Testis (tissue), 3 donors: ENCODE data around the gene CHEK2. TPM values are rescaled to one million over a fixed set of nuclear protein-coding genes. Genes with fewer than 3 reads are reported as not detected.

Source experiments
- DNase-seq: peaks from one replicate; pipeline ENCODE4 v3.0.0-alpha.2; 2019
- H3K27ac ChIP-seq, 2 donors: fragments of 200-600 bp; sonication (generic); one replicate each; pipeline ENCODE4 v1.5.1; 2019
- H3K27me3 ChIP-seq: fragments of 200-600 bp; sonication (generic); one replicate; pipeline ENCODE4 v1.5.1; 2019
- H3K36me3 ChIP-seq: fragments of 200-600 bp; sonication (generic); one replicate; pipeline ENCODE4 v1.5.1; 2017; ENCODE audit warnings: low read depth; ENCODE audit errors: missing control alignments
- H3K4me1 ChIP-seq: fragments of 200-600 bp; sonication (generic); one replicate; pipeline ENCODE4 v1.5.1; 2019
- H3K4me3 ChIP-seq, 2 donors: fragments of 200-600 bp; sonication (generic); one replicate each; pipeline ENCODE4 v1.5.1; 2017 to 2019
- H3K9me3 ChIP-seq: fragments of 200-600 bp; sonication (generic); one replicate; pipeline ENCODE4 v1.5.1; 2017
- POLR2A ChIP-seq: fragments of 450-650 bp; IDR thresholded peaks from one replicate; pipeline ENCODE4 v1.6.1; 2017; ENCODE audit warnings: antibody characterized with exemption, mild to moderate bottlenecking, moderate library complexity
- WGBS, 2 donors: methylation state at CpG; one replicate each; pipeline ENCODE4 v1.1.5; 2018; 5-methylcytosine and 5-hydroxymethylcytosine counted together
- intact Hi-C: fragments of 100-400 bp; cut with DNase I; formaldehyde crosslinking; loops from one replicate; pipeline ENCODE4 v1.15.1; 2023; ENCODE audit warnings: low total_unique reads
- polyA plus RNA-seq: library from polyadenylated mRNA; stranded (reverse); fragments of 350-450 nt; fragmentation: Illumina TruSeq; extraction: RNeasy Lipid Tissue Mini Kit (QIAGEN cat#74804); gene quantifications from one replicate; pipeline ENCODE4 v1.2.3, GENCODE V29; 2014; ENCODE audit warnings: low read depth, low replicate concordance; ENCODE audit not compliant: insufficient read depth
- total RNA-seq, 2 donors: library from RNA; depleted of rRNA; stranded (reverse); fragments of >200 nt; gene quantifications; one replicate each; pipeline ENCODE4 v1.2.3, GENCODE V29; 2016
- TF ChIP-seq, protein P1 (sequence below), 3 experiments: fragments of 450-650 bp in 2 of 3; fragments of 200-600 bp in 1 of 3; sonication (generic) in 1 of 3; IDR thresholded peaks; one replicate each; pipeline ENCODE4 v1.5.1; 2016 to 2019; ENCODE audit warnings: antibody characterized with exemption in 3 of 3, mild to moderate bottlenecking in 2 of 3, moderate library complexity in 1 of 3

The CHEK2 gene
- total and polyA plus RNA-seq, 3 donors from 2014 or later = 13.5 to 28.1 (median 21.3) TPM

DNA sequence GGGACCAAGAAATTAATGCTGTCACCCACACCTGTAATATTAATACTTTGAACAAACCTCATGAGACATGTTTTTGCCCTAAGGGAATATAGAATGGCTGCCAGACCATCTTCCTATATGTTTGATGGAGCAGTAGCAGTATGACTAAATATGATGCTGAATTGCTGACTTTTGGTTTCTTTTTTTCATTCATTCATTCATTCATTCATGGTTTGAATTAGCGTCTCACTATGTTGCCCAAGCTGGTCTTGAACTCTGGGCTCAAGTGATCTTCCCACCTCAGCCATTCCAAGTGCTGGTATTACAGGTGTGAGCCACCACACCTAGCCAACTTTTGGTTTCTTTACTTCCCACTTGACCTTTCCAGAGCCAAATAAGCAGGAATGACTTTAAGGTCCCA is 38.7 kb upstream of the CHEK2 start:
- H3K4me1 ChIP-seq = no peaks in the 10 kb centered on the region
- TF ChIP-seq POLR2A = no peak
- TF ChIP-seq, protein P1, sequence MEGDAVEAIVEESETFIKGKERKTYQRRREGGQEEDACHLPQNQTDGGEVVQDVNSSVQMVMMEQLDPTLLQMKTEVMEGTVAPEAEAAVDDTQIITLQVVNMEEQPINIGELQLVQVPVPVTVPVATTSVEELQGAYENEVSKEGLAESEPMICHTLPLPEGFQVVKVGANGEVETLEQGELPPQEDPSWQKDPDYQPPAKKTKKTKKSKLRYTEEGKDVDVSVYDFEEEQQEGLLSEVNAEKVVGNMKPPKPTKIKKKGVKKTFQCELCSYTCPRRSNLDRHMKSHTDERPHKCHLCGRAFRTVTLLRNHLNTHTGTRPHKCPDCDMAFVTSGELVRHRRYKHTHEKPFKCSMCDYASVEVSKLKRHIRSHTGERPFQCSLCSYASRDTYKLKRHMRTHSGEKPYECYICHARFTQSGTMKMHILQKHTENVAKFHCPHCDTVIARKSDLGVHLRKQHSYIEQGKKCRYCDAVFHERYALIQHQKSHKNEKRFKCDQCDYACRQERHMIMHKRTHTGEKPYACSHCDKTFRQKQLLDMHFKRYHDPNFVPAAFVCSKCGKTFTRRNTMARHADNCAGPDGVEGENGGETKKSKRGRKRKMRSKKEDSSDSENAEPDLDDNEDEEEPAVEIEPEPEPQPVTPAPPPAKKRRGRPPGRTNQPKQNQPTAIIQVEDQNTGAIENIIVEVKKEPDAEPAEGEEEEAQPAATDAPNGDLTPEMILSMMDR (IDR thresholded peaks at IDR 0.05) = no peak
- no peaks in the 10 kb centered on the region for H3K36me3 ChIP-seq

DNA sequence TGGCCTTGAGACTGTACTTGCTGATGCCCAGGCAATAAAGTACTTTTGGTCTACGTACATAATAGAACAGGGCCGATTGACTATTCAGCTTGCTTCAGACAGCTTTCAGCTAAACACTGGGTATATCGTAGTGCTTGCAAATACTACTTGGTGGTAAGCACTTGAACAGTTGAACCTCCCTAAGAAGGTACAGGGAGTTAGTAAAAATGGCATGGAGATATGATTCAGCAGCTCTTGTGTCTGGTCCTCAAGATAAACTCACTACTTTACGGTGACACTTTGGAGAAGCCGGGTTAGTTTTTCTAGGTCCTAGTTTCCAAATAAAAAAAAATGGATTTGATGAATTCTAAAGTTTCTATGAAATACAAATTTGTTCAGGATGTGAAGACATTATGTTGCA is 38.2 kb upstream of the CHEK2 start:
- Histone ChIP-seq H3K36me3 (no peaks in the 10 kb centered on the region), H3K27me3 (no peaks in the 10 kb centered on the region), H3K4me3 (no peak overlapping the region), H3K27ac (no peak overlapping the region), H3K9me3 (no peaks in the 10 kb centered on the region), H3K4me1 (no peaks in the 10 kb centered on the region)
- no peak for DNase-seq
- TF ChIP-seq, protein P1 (IDR thresholded peaks at IDR 0.05) = no peak
- no peak for TF ChIP-seq POLR2A
- WGBS, 2 donors = 86 to 89% methylated on average over 5 of the region's 5 CpGs
- intact Hi-C loops = no loop called here

More for the DNA sequence above, 38.7 kb upstream of the CHEK2 start:
- intact Hi-C loops = no loop called here
- no peaks in the 10 kb centered on the region for H3K27me3 ChIP-seq
- no peak overlapping the region for H3K4me3 ChIP-seq
- no peaks in the 10 kb centered on the region for H3K9me3 ChIP-seq
- no peak overlapping the region for H3K27ac ChIP-seq
- 100% methylated on average over 1 of the region's 1 CpG for WGBS, 2 donors
- no peak for DNase-seq

DNA sequence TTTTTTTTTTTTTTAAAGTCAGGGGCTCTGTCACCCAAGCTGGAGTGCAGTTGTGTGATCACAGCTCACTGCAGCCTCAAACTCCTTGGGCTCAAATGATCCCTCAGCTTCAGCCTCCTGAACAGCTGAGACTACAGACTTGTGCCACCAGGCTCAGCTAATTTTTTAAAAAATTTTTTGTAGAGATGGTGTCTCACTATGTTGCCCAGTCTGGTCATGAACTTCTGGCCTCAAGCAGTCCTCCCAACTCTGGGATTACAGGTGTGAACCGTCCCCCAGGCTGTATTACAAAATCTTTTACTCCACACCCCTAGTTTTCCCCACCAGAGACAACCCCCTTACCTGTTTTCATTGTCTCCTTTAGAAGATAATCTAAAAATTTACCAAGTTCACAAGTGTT is 32.8 kb upstream of the CHEK2 start:
- H3K4me3 ChIP-seq = no peak overlapping the region
- intact Hi-C loops = no loop called here
- WGBS, 2 donors = 64 to 86% methylated on average over 1 of the region's 1 CpG
- no peaks in the 10 kb centered on the region for H3K36me3 ChIP-seq
- no peak overlapping the region for H3K27ac ChIP-seq
- H3K4me1 ChIP-seq = peaks cover 5% of the 10 kb centered on the region
- H3K27me3 ChIP-seq = no peaks in the 10 kb centered on the region
- TF ChIP-seq, protein P1 (IDR thresholded peaks at IDR 0.05) = no peak
- no peak for TF ChIP-seq POLR2A
- no peaks in the 10 kb centered on the region for H3K9me3 ChIP-seq
- DNase-seq = no peak

DNA sequence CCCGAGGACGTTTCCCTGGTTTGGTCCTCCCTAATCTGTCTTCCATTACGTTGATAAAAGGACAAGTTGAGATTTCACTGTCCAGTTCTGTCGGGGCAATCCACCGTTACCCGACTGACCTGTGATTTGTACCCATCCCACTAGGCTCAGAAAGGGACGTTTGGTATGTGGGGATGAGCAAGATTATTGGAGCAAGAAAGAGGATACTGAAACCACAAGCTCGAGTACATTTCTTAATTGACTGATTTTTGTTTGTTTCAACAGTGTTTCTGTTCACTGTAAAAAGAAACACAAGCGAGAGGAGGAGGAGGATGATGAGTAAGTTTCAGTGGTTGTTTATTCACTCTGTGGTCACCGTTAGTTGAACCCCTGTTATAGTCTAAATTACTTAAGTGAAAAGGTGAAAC is 31.8 kb upstream of the CHEK2 start:
- H3K9me3 ChIP-seq = no peaks in the 10 kb centered on the region
- peaks cover 5% of the 10 kb centered on the region for H3K4me1 ChIP-seq
- TF ChIP-seq, protein P1 (IDR thresholded peaks at IDR 0.05) = no peak
- no peak for TF ChIP-seq POLR2A
- intact Hi-C loops = no loop called here
- H3K27me3 ChIP-seq = no peaks in the 10 kb centered on the region
- 1 to 2% methylated on average over 10 of the region's 10 CpGs for WGBS, 2 donors
- no peaks in the 10 kb centered on the region for H3K36me3 ChIP-seq
- H3K27ac ChIP-seq = peak overlapping the region; percentile 86 to 100
- DNase-seq = no peak
- peak overlapping the region; percentile 72 to 98 for H3K4me3 ChIP-seq

DNA sequence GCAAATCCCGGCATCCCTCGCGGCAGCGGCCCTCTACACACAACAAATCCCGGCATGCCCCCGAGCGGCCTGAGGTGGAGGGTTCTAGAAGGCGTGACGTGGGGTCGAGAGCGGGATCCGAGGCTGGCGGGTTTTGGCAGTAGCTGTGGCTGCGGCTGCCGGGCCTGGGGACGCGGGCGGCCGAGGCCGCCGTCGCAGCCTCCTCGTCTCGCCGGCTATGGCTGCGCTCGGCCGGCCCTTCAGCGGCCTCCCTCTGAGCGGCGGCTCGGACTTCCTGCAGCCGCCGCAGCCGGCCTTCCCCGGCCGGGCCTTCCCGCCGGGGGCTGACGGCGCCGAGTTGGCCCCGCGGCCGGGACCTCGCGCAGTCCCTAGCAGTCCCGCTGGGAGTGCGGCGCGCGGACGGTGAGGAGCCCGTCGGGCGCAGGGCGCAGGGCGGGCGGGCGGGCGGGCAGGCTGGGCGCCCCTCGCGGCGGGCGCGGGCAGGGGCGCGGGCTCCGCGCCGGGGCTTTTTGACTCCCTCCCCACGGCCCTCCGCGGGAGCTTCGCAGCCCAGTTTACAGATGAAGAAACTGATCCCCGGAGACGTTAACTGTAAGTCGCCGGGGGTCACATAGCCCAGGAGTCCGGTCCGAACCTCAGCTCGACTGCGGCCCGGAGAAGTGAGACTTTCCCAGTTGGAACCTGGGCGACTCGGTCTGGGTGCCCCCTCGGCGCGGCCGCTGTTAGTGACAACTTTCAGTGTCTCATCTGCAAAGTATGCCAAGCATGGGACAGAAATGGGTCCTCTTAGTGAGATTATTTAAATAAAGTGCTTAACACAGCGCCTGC is 31.2 kb upstream of the CHEK2 start, which contains the start of gene CCDC117:
CCDC117 (plus strand) TSS at position 63 of the 828 bp plus-strand sequence; CDS start at position 218, 155 bp downstream.
- Histone ChIP-seq H3K36me3 (no peaks in the 10 kb centered on the region), H3K9me3 (no peaks in the 10 kb centered on the region), H3K4me3 (peak within 1 kb of the TSS; percentile 72 to 98), H3K4me1 (peaks cover 5% of the 10 kb centered on the region), H3K27me3 (no peaks in the 10 kb centered on the region), H3K27ac (peak within 1 kb of the TSS; percentile 97 to 100)
- 0% methylated on average over 15 to 29 of the region's 92 CpGs for WGBS, 2 donors
- TF ChIP-seq, protein P1 (IDR thresholded peaks at IDR 0.05) = peak in 2 of 3 experiments; percentile 15 to 19
- peak; percentile 75 for TF ChIP-seq POLR2A
- intact Hi-C loops = no loop called here
- peak; percentile 98 for DNase-seq
